ENCODE measurements around the gene VWA5B2.
"Not testable (repeated sequence)": the region's sequence is repeated elsewhere in the genome, so short reads cannot be mapped to it uniquely, and the experiment has no call there.

Gene VWA5B2

GRCh38 chr3:184242297-184242685, 12.9 kb downstream of the VWA5B2 start:
- no peak for DNase-seq (ENCODE audit: low spot score)

- DNase-seq (ENCODE audit: low spot score), result peak; percentile 90
These were observed 19.3 kb downstream of the VWA5B2 start, which contains the start of gene ALG3 for GRCh38 chr3:184248454-184249411. TSS of gene ALG3 (minus strand) at chr3:184248962. CDS start at chr3:184248940, 22 bp downstream.

- peak; percentile 97 for DNase-seq (ENCODE audit: low spot score)
These were observed 20.2 kb downstream of the VWA5B2 start, which contains the start of gene EEF1AKMT4 for GRCh38 chr3:184249412-184250166. TSS of gene EEF1AKMT4 (plus strand) at chr3:184249672. CDS start at chr3:184249695, 23 bp downstream.

- DNase-seq (ENCODE audit: low spot score), result peak; percentile 87
These were observed 20.9 kb downstream of the VWA5B2 start for GRCh38 chr3:184250167-184250828.

GRCh38 chr3:184255291-184256039, 26.1 kb downstream of the VWA5B2 start:
- no peak for DNase-seq (ENCODE audit: low spot score)

GRCh38 chr3:184257083-184257915, 27.9 kb downstream of the VWA5B2 start:
- DNase-seq (ENCODE audit: low spot score), result no peak

- DNase-seq (ENCODE audit: low spot score), result no peak
These were observed 29.5 kb downstream of the VWA5B2 start for GRCh38 chr3:184258926-184259325.

- no peak for DNase-seq (ENCODE audit: low spot score)
These were observed 30.1 kb downstream of the VWA5B2 start for GRCh38 chr3:184259396-184259877.

GRCh38 chr3:184259878-184260723, 30.7 kb downstream of the VWA5B2 start:
- DNase-seq (ENCODE audit: low spot score), result peak; percentile 76

- DNase-seq (ENCODE audit: low spot score), result peak; percentile 81
These were observed 31.4 kb downstream of the VWA5B2 start for GRCh38 chr3:184260724-184261269.

GRCh38 chr3:184261270-184261853, 32.0 kb downstream of the VWA5B2 start, which contains the start of gene CAMK2N2:
TSS of gene CAMK2N2 (minus strand) at chr3:184261553. CDS start at chr3:184261285, 268 bp downstream.
- peak; percentile 89 for DNase-seq (ENCODE audit: low spot score)

- no peak for DNase-seq (ENCODE audit: low spot score)
These were observed 32.7 kb downstream of the VWA5B2 start for GRCh38 chr3:184261854-184262763.

- DNase-seq (ENCODE audit: low spot score), result no peak
These were observed 33.4 kb downstream of the VWA5B2 start for GRCh38 chr3:184262764-184263179.

- not testable (repeated sequence) for DNase-seq (ENCODE audit: low spot score)
These were observed 37.9 kb downstream of the VWA5B2 start for GRCh38 chr3:184267249-184267648.

- no peak for DNase-seq (ENCODE audit: low spot score)
These were observed 42.9 kb downstream of the VWA5B2 start for GRCh38 chr3:184272269-184272668.

- no peak for DNase-seq (ENCODE audit: low spot score)
These were observed 46.0 kb downstream of the VWA5B2 start for GRCh38 chr3:184275381-184275701.

All from ecto neural progenitor cell (in vitro differentiated cells).